Lower lobe of right lung (tissue), 2 donors: Measurements from ENCODE around the gene CACNA1C. TPM values are rescaled to one million over a fixed set of nuclear protein-coding genes. Genes with fewer than 3 reads are reported as not detected.

ENCODE experiments used
- ATAC-seq, 2 donors: fragments of 200-7000 bp; cut with Tn5 transposase; one replicate each; pipeline ENCODE4 v1.9.1; 2020 to 2022; ENCODE audit warnings: mild to moderate bottlenecking in 2 of 2, moderate library complexity in 2 of 2
- DNase-seq: peaks from one replicate; pipeline ENCODE4 v3.0.0-alpha.2; 2020
- H3K27ac ChIP-seq: fragments of 200-600 bp; one replicate; pipeline ENCODE4 v1.8.0; 2022
- H3K27me3 ChIP-seq: fragments of 200-600 bp; one replicate; pipeline ENCODE4 v1.8.0; 2022; ENCODE audit warnings: low read depth
- H3K36me3 ChIP-seq: fragments of 200-600 bp; one replicate; pipeline ENCODE4 v1.8.0; 2022; ENCODE audit warnings: mild to moderate bottlenecking
- H3K4me1 ChIP-seq: fragments of 200-600 bp; one replicate; pipeline ENCODE4 v1.8.0; 2022
- H3K4me3 ChIP-seq: fragments of 200-600 bp; one replicate; pipeline ENCODE4 v1.8.0; 2022; ENCODE audit warnings: mild to moderate bottlenecking
- H3K9me3 ChIP-seq: fragments of 200-600 bp; one replicate; pipeline ENCODE4 v1.8.0; 2022
- CTCF ChIP-seq: fragments of 200-600 bp; IDR thresholded peaks from one replicate; pipeline ENCODE4 v1.8.0; 2022; ENCODE audit warnings: antibody characterized with exemption, mild to moderate bottlenecking
- intact Hi-C: fragments of 100-400 bp; cut with DNase I; formaldehyde crosslinking; loops from one replicate; pipeline ENCODE4 v1.11.0; 2022
- total RNA-seq: library from RNA; stranded (reverse); fragmentation: NEBNext Ultra II Directional; extraction: Animal tissue kit (Norgen Biotek cat#: 25700); gene quantifications from one replicate; pipeline ENCODE4 v1.2.1, GENCODE V29; 2021
- donor health status: DM: no; HTN: yes; CAD: no; lungs with severe emphysema.

The CACNA1C gene
- total RNA-seq, 1 donor from 2014 or later, result 8.4 TPM

DNA sequence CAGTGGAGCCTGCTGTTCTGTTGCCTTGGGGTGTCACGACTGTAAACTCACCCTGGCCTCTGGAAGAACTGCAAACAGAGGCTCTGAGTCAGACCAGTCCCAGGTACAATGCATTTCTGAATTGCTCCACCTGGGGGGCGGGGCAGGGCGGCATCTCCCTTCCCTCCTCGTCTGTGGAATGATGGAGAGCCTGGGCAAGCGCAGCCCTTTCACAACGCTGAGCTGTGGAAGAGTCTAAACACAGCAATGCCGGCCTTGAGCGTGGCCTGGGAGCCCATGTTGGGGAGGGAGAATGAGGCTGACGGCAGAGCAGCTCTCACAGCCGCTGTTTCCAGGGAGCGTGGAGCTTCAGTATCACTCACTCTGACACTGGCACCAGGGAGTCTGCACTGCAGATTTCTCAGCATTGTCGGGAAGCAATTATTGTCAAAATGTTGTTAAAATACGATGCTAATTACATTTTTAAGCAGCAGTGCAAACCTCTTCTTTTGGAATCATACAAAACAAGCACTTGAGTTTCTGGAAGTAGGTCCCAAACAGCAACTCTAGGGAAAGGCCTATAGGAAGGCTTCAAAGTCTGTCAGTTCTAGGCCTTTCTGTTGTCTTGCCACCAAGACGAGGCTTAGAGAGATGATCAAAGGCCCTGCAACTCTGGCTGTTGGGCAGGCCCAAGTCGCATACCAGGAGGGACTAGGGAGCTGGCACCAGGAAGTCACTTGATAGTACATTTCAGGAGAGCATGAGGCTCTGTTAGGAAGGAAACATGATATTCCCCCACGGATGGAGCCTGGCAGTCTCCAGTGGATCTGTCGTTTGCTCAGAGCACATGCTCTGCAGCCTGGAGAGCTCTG lies 498.0 kb downstream of the CACNA1C start:
- Histone ChIP-seq H3K9me3 (no peaks in the 10 kb centered on the region), H3K36me3 (no peaks in the 10 kb centered on the region), H3K27me3 (no peaks in the 10 kb centered on the region), H3K27ac (no peak overlapping the region), H3K4me1 (peaks cover 9% of the 10 kb centered on the region), H3K4me3 (no peak overlapping the region)
- no peak for TF ChIP-seq CTCF
- intact Hi-C loops, result no loop called here
- DNase-seq (no peak), ATAC-seq (no peak)

DNA sequence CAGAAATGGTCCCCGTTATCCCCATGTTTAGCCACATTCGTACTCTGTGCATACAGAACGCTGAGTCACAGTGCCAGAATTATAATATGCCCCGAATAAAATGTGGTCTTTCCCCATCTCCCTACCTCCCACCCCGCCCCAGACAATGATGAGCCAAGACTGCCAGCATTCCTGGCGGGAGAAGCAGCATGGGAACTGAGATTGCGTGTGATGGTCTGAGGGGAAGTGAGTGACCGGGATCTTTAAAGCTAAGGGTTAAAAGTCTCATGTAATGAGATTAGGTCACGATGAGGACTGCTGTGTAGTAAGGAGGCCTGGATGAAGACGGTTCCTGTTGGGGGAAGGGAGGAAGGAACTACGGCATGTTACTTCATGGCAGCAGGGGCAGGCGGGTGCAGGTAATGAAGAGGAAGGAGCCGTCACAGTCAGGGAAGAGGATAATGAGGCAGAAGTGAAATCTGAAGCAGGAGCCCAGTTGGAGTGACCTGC lies 498.7 kb downstream of the CACNA1C start:
- no peak overlapping the region for H3K27ac ChIP-seq
- ATAC-seq (peak; percentile 36 to 54), DNase-seq (no peak)
- TF ChIP-seq CTCF, result no peak
- H3K4me1 ChIP-seq, result peaks cover 9% of the 10 kb centered on the region
- no peaks in the 10 kb centered on the region for H3K36me3 ChIP-seq
- no peaks in the 10 kb centered on the region for H3K9me3 ChIP-seq
- no peaks in the 10 kb centered on the region for H3K27me3 ChIP-seq
- no peak overlapping the region for H3K4me3 ChIP-seq
- intact Hi-C loops, result no loop called here

GRCh38 chr12:2552000-2552756 lies 499.4 kb downstream of the CACNA1C start:
- no peaks in the 10 kb centered on the region for H3K9me3 ChIP-seq
- H3K4me3 ChIP-seq, result no peak overlapping the region
- H3K36me3 ChIP-seq, result no peaks in the 10 kb centered on the region
- no peak overlapping the region for H3K27ac ChIP-seq
- intact Hi-C loops, result no loop called here
- ATAC-seq, result no peak
- DNase-seq, result no peak
- H3K4me1 ChIP-seq, result peaks cover 9% of the 10 kb centered on the region
- no peak for TF ChIP-seq CTCF
- no peaks in the 10 kb centered on the region for H3K27me3 ChIP-seq

DNA sequence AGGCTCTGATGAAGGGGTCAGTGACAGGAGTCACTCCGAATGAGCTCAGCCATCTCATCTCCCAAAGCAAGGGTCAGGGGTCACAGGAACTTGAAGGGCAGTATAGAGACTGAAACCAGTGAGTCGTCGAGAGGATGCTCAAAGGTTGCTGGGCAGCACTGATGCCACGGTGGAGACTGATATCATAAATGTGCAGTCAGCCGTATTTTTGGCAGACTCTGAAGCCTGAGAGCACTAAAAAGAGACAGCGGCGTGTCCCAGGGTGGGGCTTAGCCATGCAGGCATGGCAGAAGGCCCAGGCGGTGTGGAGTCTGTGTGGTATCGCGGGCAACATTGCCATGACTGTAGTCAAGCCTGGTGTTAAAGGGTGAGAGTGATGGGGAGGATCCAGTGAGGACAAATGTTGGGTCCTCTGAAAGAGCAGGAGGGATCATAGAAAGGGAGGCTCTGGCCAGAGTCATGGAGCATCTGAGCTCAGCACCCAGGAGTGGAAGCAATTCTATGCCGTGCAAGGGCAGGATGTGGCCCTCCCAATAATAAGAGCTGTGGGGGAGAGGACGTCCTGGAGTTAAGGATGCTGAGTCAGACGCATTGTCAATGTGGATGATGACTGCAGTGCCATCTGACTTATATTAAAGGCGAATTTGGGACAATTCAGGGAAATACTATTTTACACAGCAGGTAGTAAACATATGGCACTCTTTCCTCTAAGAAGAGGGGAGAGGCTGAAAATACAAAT lies 500.8 kb downstream of the CACNA1C start:
- TF ChIP-seq CTCF, result no peak
- no peaks in the 10 kb centered on the region for H3K27me3 ChIP-seq
- intact Hi-C loops, result no loop called here
- H3K36me3 ChIP-seq, result no peaks in the 10 kb centered on the region
- no peaks in the 10 kb centered on the region for H3K9me3 ChIP-seq
- ATAC-seq (no peak), DNase-seq (no peak)
- no peak overlapping the region for H3K27ac ChIP-seq
- peaks cover 9% of the 10 kb centered on the region for H3K4me1 ChIP-seq
- no peak overlapping the region for H3K4me3 ChIP-seq

- Histone ChIP-seq H3K27ac (no peak overlapping the region), H3K36me3 (no peaks in the 10 kb centered on the region), H3K4me1 (peaks cover 9% of the 10 kb centered on the region), H3K9me3 (no peaks in the 10 kb centered on the region), H3K4me3 (no peak overlapping the region), H3K27me3 (no peaks in the 10 kb centered on the region)
- DNase-seq (no peak), ATAC-seq (no peak)
- no peak for TF ChIP-seq CTCF
- intact Hi-C loops, result no loop called here
These were observed 502.8 kb downstream of the CACNA1C start for GRCh38 chr12:2555487-2556082.
